Lung (tissue), 12 donors: ENCODE results near the gene PDE6G. TPM values are rescaled to one million over a fixed set of nuclear protein-coding genes. Genes with fewer than 3 reads are reported as not detected.

Source experiments
- ATAC-seq: fragments of 200-7000 bp; cut with Tn5 transposase; one replicate; pipeline ENCODE4 v1.9.1; 2020; ENCODE audit warnings: moderate number of reproducible peaks; ENCODE audit not compliant: insufficient read depth, low FRiP score
- DNase-seq, 3 donors: peaks; one replicate each; pipeline ENCODE4 v3.0.0-alpha.2; 2013 to 2017
- H3K27ac ChIP-seq, 2 donors: one replicate each; pipeline ENCODE4 v1.5.1; 2013; ENCODE audit warnings: mild to moderate bottlenecking in 2 of 2, moderate library complexity in 2 of 2, control low read depth in 1 of 2, inconsistent platforms in 1 of 2, low read depth in 1 of 2, low read length in 1 of 2
- H3K27me3 ChIP-seq, 3 donors: one replicate each; pipeline ENCODE4 v1.5.1; 2013; ENCODE audit warnings: low read length in 2 of 3; ENCODE audit not compliant: control insufficient read depth in 3 of 3, insufficient read depth in 3 of 3
- H3K36me3 ChIP-seq, 4 donors: one replicate each; pipeline ENCODE4 v1.5.1; 2013; ENCODE audit warnings: low read length in 4 of 4, mild to moderate bottlenecking in 1 of 4, moderate library complexity in 1 of 4; ENCODE audit not compliant: control insufficient read depth in 4 of 4, insufficient read depth in 4 of 4
- H3K4me1 ChIP-seq, 5 donors: one replicate each; pipeline ENCODE4 v1.5.1; 2013; ENCODE audit warnings: low read length in 5 of 5, mild to moderate bottlenecking in 2 of 5, moderate library complexity in 1 of 5; ENCODE audit not compliant: control insufficient read depth in 5 of 5, insufficient read depth in 5 of 5
- H3K4me3 ChIP-seq: one replicate; pipeline ENCODE4 v1.5.1; 2013; ENCODE audit warnings: mild to moderate bottlenecking, control low read depth, moderate library complexity
- H3K9ac ChIP-seq, 2 donors: one replicate each; pipeline ENCODE4 v1.5.1; 2013; ENCODE audit warnings: low read length in 2 of 2, control low read depth in 1 of 2; ENCODE audit not compliant: insufficient read depth in 1 of 2
- H3K9me3 ChIP-seq, 4 donors: one replicate each; pipeline ENCODE4 v1.5.1; 2013; ENCODE audit warnings: low read length in 3 of 4, mild to moderate bottlenecking in 1 of 4, moderate library complexity in 1 of 4; ENCODE audit not compliant: control insufficient read depth in 4 of 4, insufficient read depth in 3 of 4
- CTCF ChIP-seq: IDR thresholded peaks from 2 replicates; pipeline ENCODE4 v1.5.1; 2012; ENCODE audit warnings: mild to moderate bottlenecking; ENCODE audit errors: control extremely low read depth, extremely low read depth
- WGBS, 2 donors: extraction: QIAGEN DNeasy Blood & Tissue Kit; methylation state at CpG; one replicate each; pipeline ENCODE4 v1.1.7; 2013; 5-methylcytosine and 5-hydroxymethylcytosine counted together
- polyA plus RNA-seq, 2 donors: library from polyadenylated mRNA; stranded (reverse); fragments of 200-250 nt; gene quantifications; one replicate each; pipeline ENCODE4 v1.2.1, GENCODE V29; 2013
- total RNA-seq, 2 donors: library from RNA; depleted of rRNA in 1 of 2; stranded (reverse); fragments of >200 nt in 1 of 2; gene quantifications; one replicate each; pipeline ENCODE4 v1.2.1, GENCODE V29; 2014 to 2021
- donor health status: control.
- donor health status: control.
- donor health status: Bipolar disorder and iron deficiency.
- donor health status: healthy.
- donor health status: DM: yes; HTN: yes; CAD: no.

The PDE6G gene
- total and polyA plus RNA-seq, 4 donors = 1.8 to 2.1 (median 1.8) TPM; not detected in 1

GRCh38 chr17:81651692-81652091 lies 4.7 kb downstream of the PDE6G start:
- ATAC-seq = no peak
- WGBS, 2 donors = 78 to 89% methylated on average over 10 of the region's 10 CpGs
- peak in 1 of 3 donors; percentile 12 for DNase-seq

DNA sequence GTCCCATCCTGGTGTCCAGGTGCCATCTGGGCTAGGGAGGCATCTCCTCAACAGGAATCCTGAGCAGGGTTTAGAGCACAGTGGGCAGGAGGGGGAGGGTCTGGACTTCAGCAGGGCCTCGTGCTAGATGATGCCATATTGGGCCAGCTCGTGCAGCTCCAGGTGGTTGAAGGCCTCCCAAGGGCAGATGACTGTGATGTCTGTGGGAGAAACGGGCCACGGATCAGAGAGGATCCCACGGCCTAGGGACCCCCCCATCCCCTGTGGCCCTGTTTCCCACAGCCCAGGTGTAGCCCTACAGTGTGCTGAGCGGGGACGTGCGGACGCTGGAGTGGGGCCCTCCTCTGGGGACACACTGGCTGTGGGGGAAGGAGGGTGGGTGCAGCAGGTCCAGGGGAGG lies 5.4 kb downstream of the PDE6G start:
- TF ChIP-seq CTCF = no peak
- 73 to 84% methylated on average over 9 of the region's 9 CpGs for WGBS, 2 donors
- ATAC-seq = no peak

More at GRCh38 chr17:81651692-81652091, 4.7 kb downstream of the PDE6G start:
- H3K9me3 ChIP-seq = peaks cover 0 to 10% (median 0%) of the 10 kb centered on the region in 4 donors
- peaks cover 6 to 25% (median 18%) of the 10 kb centered on the region in 3 donors for H3K27me3 ChIP-seq
- no peak overlapping the region for H3K4me3 ChIP-seq
- no peak for TF ChIP-seq CTCF
- no peak overlapping the region for H3K27ac ChIP-seq
- no peak overlapping the region for H3K9ac ChIP-seq
- H3K36me3 ChIP-seq = peaks cover 0 to 6% (median 0%) of the 10 kb centered on the region in 4 donors
- H3K4me1 ChIP-seq = peaks cover 0 to 9% (median 0%) of the 10 kb centered on the region in 5 donors

DNA sequence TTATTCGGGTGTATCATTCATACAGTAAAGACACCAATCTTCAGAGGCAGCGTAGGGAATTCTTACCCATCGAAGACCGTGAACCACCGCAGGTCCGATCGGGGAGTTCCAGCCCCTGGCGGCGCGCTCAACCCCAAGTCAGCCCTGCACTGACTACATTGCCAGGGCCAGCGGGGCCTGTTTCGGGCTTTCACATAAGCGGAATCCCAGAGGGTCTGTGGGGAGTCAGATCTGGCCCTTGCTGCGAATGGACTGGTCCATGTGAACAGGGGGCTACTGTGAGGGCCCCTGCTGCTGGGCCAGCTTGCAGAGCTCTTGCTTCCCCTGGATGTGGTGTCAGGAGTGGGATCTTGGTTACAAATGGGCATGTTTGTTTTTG lies 7.6 kb downstream of the PDE6G start:
- peaks cover 0 to 9% (median 0%) of the 10 kb centered on the region in 4 donors for H3K36me3 ChIP-seq
- ATAC-seq (no peak), DNase-seq (no peak)
- no peak for TF ChIP-seq CTCF
- no peak overlapping the region for H3K27ac ChIP-seq
- H3K27me3 ChIP-seq = peaks cover 6 to 30% (median 18%) of the 10 kb centered on the region in 3 donors
- no peak overlapping the region for H3K4me3 ChIP-seq
- H3K9ac ChIP-seq = no peak overlapping the region
- 58 to 59% methylated on average over 14 of the region's 14 CpGs for WGBS, 2 donors
- peaks cover 0 to 9% (median 0%) of the 10 kb centered on the region in 5 donors for H3K4me1 ChIP-seq
- peaks cover 0 to 11% (median 0%) of the 10 kb centered on the region in 4 donors for H3K9me3 ChIP-seq

More for the DNA sequence above, 5.4 kb downstream of the PDE6G start:
- Histone ChIP-seq H3K27me3 (peaks cover 6 to 26% (median 18%) of the 10 kb centered on the region in 3 donors), H3K9ac (no peak overlapping the region), H3K36me3 (peaks cover 0 to 6% (median 0%) of the 10 kb centered on the region in 4 donors), H3K4me1 (peaks cover 0 to 9% (median 0%) of the 10 kb centered on the region in 5 donors), H3K9me3 (peaks cover 0 to 10% (median 0%) of the 10 kb centered on the region in 4 donors), H3K27ac (no peak overlapping the region), H3K4me3 (no peak overlapping the region)
- DNase-seq = no peak
